NK-92 treated with Interleukin-12 subunit alpha and Interleukin-12 subunit beta, amount 100 ng/mL, for 24 hours (cell line): Measurements from ENCODE around the gene YWHAE.
"Not testable (repeated sequence)": the region's sequence is repeated elsewhere in the genome, so short reads cannot be mapped to it uniquely, and the experiment has no call there.

ENCODE experiments used
- DNase-seq: peaks from one replicate; lab custom pipeline; 2025; lab: John Stamatoyannopoulos, UW

YWHAE gene

DNA sequence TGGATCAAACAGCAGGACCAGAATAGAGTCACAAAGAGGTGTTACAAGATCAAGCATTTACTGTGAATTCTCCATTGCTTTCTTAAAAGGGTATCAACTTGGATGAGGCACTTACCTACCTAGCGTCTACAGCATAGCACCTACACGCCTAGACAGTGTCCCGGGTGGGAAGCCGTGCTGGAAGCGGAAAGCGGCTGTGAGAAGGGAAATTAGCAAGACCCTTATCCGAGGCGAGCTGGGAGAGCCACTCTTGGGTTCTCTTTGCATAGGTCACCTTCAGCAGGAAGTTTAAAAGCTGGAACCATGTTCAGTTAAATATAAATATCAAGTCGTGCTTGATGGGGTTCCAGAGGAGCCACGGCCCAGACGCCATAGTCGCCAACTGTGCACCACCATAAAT is 74.3 kb downstream of the YWHAE start:
- no peak for DNase-seq

DNA sequence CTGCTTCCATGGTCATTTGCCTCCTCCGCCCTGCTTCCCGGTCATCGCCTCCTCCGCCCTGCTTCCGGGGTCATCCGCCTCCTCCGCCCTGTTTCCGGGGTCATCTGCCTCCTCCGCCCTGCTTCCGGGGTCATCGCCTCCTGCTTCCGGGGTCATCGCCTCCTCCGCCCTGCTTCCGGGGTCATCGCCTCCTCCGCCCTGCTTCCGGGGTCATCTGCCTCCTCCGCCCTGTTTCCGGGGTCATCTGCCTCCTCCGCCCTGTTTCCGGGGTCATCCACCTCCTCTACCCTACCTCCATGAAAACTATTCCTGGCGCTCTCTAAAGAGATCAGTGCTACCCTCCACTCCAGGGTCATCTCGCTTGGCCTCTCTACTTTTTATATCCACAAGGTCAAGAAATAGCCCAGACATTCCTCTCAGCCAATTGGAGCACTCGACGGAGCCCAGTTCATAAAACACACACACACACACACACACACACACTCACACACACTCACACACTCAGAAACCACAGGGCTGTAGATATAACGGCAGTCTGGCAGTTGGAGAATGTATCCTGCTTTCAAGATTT is 75.7 kb downstream of the YWHAE start:
- no peak for DNase-seq

DNA sequence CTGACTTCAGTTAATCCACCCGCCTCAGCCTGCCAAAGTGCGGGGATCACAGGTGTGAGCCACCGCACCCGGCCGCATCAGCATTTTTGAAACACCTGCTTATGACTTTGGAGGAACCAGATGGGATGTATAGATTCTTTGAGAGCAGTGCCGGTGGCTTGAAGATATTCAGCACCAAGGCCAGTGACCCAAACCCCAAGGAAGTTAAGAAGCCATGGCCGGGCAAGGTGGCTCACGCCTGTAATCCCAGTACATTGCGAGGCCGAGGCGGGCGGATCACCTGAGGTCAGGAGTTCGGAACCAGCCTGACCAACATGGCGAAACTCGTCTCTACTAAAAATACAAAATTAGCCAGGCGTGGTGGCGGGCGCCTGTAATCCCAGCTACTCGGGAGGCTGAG is 76.7 kb downstream of the YWHAE start:
- DNase-seq: no peak

DNA sequence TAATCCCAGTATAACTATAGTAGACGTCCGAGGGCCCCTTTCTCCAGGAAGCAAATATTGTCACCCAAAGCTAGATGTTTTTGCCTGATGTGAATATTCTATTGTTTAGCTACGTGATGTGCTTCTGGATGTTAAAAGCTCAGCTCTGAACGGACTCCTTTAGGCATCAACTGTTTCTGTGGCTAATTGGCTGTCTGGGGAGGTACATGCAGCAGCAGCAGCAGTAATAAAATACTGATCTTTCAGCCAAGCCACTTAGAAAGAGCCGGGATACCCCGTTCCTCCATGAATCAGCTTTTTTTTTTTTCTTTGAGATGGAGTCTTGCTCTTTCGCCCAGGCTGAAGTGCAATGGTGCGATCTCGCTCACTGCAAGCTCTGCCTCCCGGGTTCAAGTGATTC is 77.5 kb downstream of the YWHAE start:
- no peak for DNase-seq

DNA sequence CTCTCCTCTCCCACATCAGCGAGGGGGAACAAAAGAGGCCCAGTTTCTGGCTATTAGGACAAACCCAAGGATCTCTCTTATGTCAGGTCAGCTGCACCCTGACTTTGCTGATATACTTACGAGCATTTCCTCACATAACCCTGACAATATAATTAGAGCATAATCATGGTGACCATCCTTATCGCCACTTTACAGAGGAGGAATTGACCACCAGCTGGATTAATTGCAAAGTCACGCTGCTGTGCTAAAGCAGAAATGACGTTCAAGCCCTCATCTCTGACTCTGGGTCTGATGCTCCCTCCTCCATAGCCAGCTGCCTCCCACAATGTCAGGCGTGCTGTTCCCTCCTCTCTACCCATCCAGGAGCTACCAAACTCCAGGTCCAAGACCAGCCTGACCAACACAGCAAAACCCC is 78.0 kb downstream of the YWHAE start:
- DNase-seq: no peak

DNA sequence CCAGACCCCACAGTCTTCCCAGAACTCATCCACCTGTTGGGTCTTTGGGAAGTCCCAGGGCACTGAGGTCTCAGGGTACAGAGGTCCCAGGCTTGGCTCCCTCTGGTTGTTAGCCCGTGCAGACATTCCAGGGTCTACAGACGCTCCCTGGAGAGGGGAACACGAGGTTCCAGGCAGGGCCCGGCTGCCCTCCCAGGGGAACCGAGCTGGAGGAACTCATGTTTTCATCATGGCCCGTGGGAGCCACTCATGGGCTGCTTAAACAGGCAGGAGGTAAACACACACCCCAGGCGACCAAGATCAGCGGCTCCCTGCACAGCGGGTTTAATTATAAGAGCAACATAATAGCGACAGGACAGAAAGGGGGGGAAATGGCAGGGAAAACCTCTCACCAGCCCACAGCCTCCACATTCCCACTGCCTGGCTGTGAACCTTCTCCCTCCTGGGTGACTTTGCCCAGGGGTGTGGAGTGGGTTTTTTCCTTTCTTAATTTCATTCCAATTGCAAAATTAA is 84.1 kb downstream of the YWHAE start:
- DNase-seq: no peak

DNA sequence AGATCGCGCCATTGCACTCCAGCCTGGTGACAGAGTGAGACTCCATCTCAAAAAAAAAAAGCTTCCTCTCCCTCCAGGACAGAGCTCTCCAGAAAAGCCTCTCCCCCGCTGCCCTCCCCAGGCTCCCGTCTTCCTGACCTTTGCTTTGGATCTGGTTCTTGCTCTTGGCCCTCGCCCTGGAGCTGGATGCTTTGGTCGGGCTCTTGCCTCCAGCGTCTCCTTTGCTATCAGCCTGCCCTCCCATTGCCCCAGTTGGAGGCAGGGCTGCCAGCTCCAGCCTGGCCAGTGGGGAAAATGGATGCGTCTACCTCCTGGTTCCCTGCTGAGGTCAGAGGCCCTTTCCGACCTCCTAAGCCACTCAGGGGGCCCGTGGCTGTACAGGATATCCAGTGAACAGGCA is 84.6 kb downstream of the YWHAE start:
- DNase-seq: no peak

DNA sequence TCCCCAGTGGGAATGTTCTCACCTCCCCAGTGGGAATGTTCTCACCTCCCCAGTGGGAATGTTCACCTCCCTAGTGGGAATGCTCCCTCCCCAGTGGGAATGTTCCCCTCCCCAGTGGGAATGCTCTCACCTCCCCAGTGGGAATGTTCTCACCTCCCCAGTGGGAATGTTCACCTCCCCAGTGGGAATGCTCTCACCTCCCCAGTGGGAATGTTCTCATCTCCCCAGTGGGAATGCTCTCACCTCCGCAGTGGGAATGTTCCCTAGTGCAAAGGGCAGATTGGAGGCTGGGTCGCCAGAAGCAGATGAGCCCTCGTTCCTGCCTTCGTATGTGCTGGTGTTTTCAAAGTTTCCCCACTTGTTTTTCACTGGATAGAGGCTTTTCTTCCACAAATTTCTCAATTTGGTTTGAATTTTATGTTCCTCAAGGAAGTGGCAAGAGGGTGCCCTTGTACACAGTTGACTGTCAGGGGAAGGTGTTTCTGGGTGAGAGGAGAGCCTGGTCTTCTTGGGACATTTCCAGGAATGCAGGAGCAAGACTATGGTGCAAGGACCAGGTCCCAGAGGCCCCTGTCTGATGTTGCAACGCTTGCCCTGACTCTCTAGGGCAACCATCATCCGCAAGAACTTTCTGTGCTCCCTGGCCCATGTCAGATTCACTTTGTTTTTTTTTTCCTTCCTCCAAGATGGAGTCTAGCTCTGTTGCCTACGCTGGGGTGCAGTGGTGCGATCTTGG is 86.6 kb downstream of the YWHAE start:
- DNase-seq: no peak

DNA sequence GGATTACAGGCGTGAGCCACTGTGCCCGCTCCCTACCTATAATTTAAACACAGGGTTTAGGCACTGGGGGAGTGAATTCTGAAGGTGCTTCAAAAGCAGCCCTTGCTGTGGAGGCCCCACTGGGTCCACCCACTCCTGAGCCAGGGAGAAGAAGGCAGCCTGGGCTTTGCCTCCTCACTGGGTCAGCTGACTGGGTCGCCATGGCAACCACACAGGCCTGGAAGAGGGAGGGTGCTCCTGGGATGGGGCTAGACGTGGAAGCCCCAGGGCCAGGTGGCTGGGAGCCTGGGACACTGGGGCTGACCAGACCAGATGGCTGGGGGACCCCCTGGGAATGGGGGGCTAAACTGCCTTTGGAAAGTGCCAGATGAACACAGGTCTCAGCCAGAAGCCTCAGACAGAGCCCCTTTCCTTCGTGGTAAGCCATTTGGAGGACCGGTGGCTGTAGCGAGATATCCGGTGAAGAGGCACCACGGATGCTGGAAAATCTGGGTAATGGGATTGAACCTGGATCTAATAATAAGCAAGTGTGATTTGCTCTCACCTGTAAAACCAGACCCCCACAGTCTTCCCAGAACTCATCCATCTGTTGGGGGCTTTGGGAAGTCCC is 87.7 kb downstream of the YWHAE start:
- DNase-seq: no peak

DNA sequence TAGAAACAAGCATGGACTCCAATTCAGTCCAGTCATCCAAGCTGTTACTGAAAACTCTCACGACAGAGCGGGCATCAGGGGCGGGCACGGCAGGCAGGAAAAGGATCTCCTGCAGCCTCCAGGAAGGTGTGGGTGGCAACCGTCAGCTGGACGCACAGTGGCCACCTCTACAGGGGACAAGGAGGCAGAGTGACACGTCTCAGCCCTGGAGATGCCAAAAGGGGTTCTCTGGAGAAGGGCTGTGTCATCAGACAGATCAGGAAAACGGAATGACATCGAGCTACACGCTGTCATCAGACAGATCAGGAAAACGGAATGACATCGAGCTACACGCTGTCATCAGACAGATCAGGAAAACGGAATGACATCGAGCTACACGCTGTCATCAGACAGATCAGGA is 92.2 kb downstream of the YWHAE start:
- DNase-seq: not testable (repeated sequence)

DNA sequence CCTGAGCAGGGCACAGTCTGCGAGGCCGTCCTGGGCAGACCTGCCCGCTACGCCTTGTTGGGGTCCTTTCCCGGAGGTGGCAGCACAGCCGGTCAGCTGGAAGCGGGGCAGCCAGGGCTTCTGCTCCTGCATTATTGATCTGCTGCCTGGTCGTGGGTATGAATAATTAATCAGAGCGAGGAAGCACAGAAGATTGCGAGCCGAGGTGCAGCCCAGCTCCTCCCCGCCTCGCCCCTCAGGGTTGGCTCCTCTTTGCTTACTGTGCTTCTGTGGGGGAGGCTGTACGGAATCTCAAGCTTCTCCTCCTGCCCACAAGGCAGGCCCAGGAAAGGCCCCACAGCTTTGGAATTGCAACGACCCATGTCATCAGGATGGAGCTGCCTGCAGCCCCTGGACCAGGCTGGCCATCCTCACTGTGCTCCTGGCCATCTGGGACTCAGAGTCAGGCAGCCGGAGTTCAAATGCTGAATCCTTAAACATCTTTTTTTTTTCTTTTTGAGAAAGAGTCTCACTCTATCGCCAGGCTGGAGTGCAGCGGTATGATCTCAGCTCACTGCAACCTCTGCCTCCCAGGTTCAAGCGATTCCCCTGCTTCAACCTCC is 95.0 kb downstream of the YWHAE start:
- no peak for DNase-seq

DNA sequence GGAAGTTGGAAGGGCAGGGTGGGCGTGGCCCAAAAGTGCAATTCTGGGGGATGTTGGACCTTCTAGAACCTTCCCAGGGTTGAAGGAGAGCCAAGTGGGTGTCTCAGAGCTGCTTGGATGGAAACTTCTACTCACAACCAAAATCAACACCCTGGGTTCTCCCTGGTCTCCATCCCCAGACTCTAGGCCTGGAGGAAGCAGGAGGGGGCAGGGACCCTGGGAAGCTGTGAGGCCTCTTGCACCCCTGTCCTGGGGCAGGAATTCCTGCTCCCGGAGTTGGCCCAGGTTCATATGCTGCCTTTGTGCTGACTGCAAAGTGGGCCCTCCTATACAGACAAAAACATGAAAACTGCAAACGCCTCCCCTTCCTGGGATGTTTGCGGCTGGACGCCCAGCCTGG is 95.5 kb downstream of the YWHAE start:
- no peak for DNase-seq

DNA sequence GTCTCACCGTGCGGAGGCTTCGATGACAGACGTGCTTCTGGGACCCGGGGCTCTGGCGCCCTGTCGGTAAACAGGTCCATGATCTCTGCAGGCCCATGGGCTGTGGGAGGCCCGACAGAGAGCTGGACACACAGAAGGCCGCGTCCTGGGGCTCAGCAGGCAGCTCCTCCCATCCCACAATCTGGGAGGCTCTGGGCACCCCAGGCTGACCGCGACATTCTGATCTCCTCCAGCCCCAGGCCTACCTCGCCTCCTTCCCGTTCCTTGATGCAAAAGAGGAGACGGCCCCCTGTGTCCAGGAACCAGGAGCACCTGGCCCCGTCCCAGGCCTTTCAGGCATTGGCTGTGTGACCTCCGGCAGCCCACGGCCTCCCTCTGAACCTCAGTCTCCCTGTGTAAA is 97.3 kb downstream of the YWHAE start:
- DNase-seq: no peak

DNA sequence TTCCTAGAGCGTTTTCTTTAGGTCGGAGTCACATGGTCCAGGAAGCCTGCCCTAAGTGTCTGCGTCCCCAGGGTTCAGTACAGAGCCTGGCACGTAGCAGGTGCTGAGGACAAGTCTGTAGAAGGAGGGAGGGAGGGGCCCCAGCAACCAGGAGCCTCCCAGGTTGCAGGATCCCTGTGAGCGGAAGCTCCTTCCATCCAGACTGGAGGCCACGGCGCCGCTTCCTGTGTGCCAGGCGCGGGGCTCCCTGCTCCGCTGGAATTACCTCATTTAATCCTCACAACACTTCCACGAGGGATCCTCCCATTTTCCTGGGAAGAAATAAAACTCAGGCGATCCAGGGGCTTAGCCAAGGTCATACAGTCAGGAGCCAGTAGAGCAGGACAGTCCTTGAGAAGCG is 98.5 kb downstream of the YWHAE start:
- DNase-seq: no peak

DNA sequence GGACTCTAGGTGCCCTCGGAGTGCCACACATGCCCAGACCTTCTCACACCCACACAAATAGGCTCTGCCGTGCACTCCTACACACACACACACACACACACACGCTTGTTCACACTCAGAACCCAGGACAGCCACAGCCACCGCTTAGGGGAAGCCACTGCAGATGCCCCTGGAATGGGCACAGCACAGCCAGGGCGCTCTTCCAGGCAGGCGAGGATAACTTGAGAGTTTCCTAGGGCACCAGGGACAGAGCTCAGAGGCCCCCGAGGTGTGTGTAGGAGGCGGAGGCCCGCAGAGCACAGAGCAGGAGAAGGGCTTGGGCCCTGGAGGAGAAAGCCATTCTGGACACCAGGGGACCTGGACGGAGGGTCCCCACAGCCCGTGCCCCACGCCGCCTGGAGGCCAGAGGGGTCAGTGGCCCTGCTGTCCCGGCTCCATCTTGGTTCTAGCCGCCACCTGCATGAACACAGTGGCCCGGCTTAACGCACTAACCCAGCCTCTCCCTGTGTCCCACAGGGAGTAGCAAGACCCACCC is 99.6 kb downstream of the YWHAE start:
- no peak for DNase-seq

DNA sequence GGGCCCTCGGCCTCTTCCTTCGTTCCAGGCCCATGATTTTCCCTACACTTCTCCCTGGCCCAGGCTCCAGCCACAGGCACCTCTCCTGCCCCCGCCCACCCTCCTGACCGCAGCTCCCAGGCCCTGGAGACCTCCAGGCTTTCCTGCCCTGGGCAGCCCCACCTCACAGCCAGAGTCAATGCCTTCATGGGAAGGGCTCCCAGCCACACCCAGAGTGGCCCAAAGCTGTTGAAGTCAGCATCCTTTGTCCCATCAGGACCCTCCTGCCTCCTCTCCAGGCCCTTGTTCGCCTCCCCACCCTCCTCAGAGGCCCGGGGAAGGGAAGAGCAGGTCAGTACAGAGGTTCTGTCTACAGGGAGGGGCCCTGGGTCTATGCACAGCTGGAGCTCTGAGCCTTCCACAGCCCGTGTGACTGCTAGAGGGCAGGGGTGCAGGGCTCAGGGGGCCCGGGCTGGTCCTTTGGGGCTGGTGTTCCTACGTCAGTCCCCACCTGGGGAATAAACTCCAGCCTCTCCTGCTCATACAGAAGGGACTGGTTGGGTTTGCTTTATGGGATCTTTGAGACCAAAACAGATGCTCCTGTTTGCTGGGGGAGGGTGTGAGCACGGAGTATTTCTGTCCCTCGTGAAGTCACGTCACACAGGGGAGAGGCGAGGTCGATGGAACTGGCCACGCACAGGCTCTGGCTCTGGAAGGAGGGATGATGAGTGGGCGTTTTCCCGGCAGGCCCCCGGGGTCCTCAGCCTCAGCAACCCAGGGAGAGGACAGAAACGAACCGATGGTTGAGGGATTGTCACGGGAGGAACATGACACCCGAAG is 100.3 kb downstream of the YWHAE start:
- no peak for DNase-seq

DNA sequence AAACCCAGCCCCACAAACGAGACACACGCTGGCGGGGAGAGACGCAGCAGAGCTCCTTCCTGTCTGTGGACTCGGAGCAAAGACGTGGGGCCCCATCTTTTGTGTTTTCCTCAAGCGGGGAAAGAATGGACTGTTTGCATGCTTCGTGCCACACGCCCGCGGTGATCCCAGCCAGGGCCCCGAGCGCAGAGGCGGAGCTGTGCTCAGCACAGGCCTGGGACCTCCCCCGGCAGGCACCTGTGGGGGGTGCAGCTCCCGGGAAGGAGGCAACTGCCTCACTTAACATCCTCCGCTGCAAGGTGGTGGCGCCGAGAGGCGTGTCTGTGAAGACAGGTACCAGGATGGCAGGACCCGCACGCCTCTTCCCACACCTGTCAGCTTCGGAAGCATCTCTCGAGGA is 101.4 kb downstream of the YWHAE start:
- DNase-seq: no peak
